ENCODE data around the gene PAX4.
A peak's percentile ranks its signal among the peaks of the same experiment; 100 is the strongest.

- TF ChIP-seq REST (IDR thresholded peaks at IDR 0.05; ENCODE audit: low read depth, low read length) (0 out of 2 replicates have a peak, but pooled peaks have one; percentile 20), EP300 (IDR thresholded peaks at IDR 0.05; ENCODE audit: borderline replicate concordance in 1 of 2, low read depth in 1 of 2, low read length in 1 of 2) (no peak), NFIC (IDR thresholded peaks at IDR 0.05; ENCODE audit: borderline replicate concordance) (no peak), CTCF (IDR thresholded peaks at IDR 0.05) (no peak), RAD21 (IDR thresholded peaks at IDR 0.05; ENCODE audit: low read length) (no peak), CHD2 (IDR thresholded peaks at IDR 0.05; ENCODE audit: low read length, partially characterized antibody) (peak; percentile 91), FOXM1 (IDR thresholded peaks at IDR 0.05; ENCODE audit: low read depth) (no peak), RXRA (IDR thresholded peaks at IDR 0.05; ENCODE audit: borderline replicate concordance, low read depth) (no peak), POLR2AphosphoS5 (IDR thresholded peaks at IDR 0.05; ENCODE audit: low read depth, low read length) (peak; percentile 83), RFX5 (IDR thresholded peaks at IDR 0.05; ENCODE audit: low read length) (no peak), TEAD4 (IDR thresholded peaks at IDR 0.05; ENCODE audit: borderline replicate concordance, insufficient read depth) (no peak), NRF1 (IDR thresholded peaks at IDR 0.05; ENCODE audit: low read depth, low read length) (no peak), RCOR1 (IDR thresholded peaks at IDR 0.05; ENCODE audit: low read length) (no peak)
These were observed 29.8 kb downstream of the PAX4 start, which contains the start of gene ARF5 for GRCh38 chr7:127588019-127588696.
